Sigmoid colon (tissue), 7 donors: Measurements from ENCODE around the gene C19orf53. TPM values are rescaled to one million over a fixed set of nuclear protein-coding genes. Genes with fewer than 3 reads are reported as not detected.

Source experiments
- DNase-seq: peaks from one replicate; pipeline ENCODE4 v3.0.0-alpha.2; 2019
- H3K27ac ChIP-seq, 4 donors: fragments of 200-600 bp; sonication (generic); one replicate each; pipeline ENCODE4 v1.5.1; 2016 to 2019; ENCODE audit warnings: mild to moderate bottlenecking in 1 of 4
- H3K27me3 ChIP-seq, 3 donors: fragments of 200-600 bp; sonication (generic); one replicate each; pipeline ENCODE4 v1.5.1; 2019; ENCODE audit warnings: mild to moderate bottlenecking in 1 of 3
- H3K36me3 ChIP-seq, 4 donors: fragments of 200-600 bp; sonication (generic); one replicate each; pipeline ENCODE4 v1.5.1; 2016 to 2019
- H3K4me1 ChIP-seq, 4 donors: fragments of 200-600 bp; sonication (generic); one replicate each; pipeline ENCODE4 v1.5.1; 2017 to 2019
- H3K4me3 ChIP-seq, 4 donors: fragments of 200-600 bp; sonication (generic); one replicate each; pipeline ENCODE4 v1.5.1; 2017 to 2019; ENCODE audit warnings: mild to moderate bottlenecking in 2 of 4, moderate library complexity in 1 of 4
- H3K9me3 ChIP-seq, 4 donors: fragments of 200-600 bp in 3 of 4; sonication (generic) in 3 of 4; one replicate each; pipeline versions ENCODE4 v1.5.1 to v1.6.1; 2013 to 2019
- CTCF ChIP-seq, 4 experiments: fragments of 450-650 bp in 3 of 4; fragments of 200-600 bp in 1 of 4; IDR thresholded peaks; one replicate each; pipeline ENCODE4 v1.5.1; 2016 to 2019; ENCODE audit warnings: antibody characterized with exemption in 4 of 4, mild to moderate bottlenecking in 3 of 4, moderate library complexity in 2 of 4
- EP300 ChIP-seq, 4 donors: sonication (generic); formaldehyde crosslinking; IDR thresholded peaks; one replicate each; pipeline ENCODE4 v1.6.1; 2017; ENCODE audit warnings: antibody characterized with exemption in 4 of 4
- POLR2A ChIP-seq, 2 donors: fragments of 450-650 bp; IDR thresholded peaks; one replicate each; pipeline ENCODE4 v1.6.1; 2016; ENCODE audit warnings: antibody characterized with exemption in 2 of 2, mild to moderate bottlenecking in 2 of 2, moderate library complexity in 2 of 2
- POLR2AphosphoS5 ChIP-seq, 4 donors: sonication (generic); formaldehyde crosslinking; IDR thresholded peaks; one replicate each; pipeline ENCODE4 v1.6.1; 2017; ENCODE audit warnings: antibody characterized with exemption in 4 of 4
- WGBS, 2 donors: extraction: QIAGEN DNeasy Blood & Tissue Kit; methylation state at CpG; one replicate each; pipeline ENCODE4 v1.1.7; 2013; 5-methylcytosine and 5-hydroxymethylcytosine counted together
- intact Hi-C: fragments of 100-400 bp; cut with DNase I; formaldehyde crosslinking; loops from one replicate; pipeline ENCODE4 v1.15.1; 2023
- polyA plus RNA-seq, 3 donors: library from polyadenylated mRNA; stranded (reverse); fragments of 200-250 nt; gene quantifications; one replicate each; pipeline ENCODE4 v1.2.3, GENCODE V29; 2013
- total RNA-seq, 4 donors: library from RNA; depleted of rRNA; stranded (reverse); fragments of >200 nt; gene quantifications; one replicate each; pipeline ENCODE4 v1.1.0, GENCODE V29; 2016
- donor health status: healthy with polysubstance abuse.
- donor health status: Bipolar disorder and iron deficiency.
- donor health status: healthy.

Gene C19orf53
- total and polyA plus RNA-seq, 7 donors: 105 to 229 (median 139) TPM

- TF ChIP-seq POLR2AphosphoS5 (IDR thresholded peaks at IDR 0.05): no peak
- no peak for TF ChIP-seq EP300 (IDR thresholded peaks at IDR 0.05)
- no peak for TF ChIP-seq POLR2A (IDR thresholded peaks at IDR 0.05)
- TF ChIP-seq CTCF (IDR thresholded peaks at IDR 0.05): no peak
- no peaks in the 10 kb centered on the region for H3K27me3 ChIP-seq
- H3K9me3 ChIP-seq: no peaks in the 10 kb centered on the region
- intact Hi-C loops: no loop called here
- DNase-seq: no peak
- 97% methylated on average over 2 of the region's 2 CpGs for WGBS, 2 donors
- H3K27ac ChIP-seq: peak overlapping the region in 2 of 4 donors; percentile 56 to 62
- H3K4me1 ChIP-seq: peaks cover 0 to 21% (median 3%) of the 10 kb centered on the region in 4 donors
- no peak overlapping the region for H3K4me3 ChIP-seq
- H3K36me3 ChIP-seq: peaks cover 0 to 3% (median 0%) of the 10 kb centered on the region in 4 donors
Measured at GRCh38 chr19:13821292-13821691, 47.0 kb downstream of the C19orf53 start.

DNA sequence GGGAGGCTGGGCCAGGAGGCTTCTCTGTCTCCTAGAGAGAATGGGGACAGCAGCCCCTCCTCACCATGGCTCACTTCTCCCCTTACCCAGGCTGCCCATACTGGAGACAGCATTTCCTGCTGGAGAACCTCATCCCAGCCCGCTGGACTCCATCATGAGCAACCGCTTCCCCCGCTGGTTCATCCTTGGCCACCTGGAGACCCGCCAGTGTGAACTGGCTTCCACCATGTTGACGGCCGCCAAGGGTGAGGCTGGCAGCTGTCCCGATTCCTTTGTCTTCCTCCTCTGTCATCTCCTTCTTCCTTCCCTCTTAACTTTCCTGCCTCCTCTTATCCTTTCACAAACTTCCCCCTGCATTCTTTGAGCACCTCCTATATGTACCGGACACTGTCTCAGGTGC is 49.0 kb downstream of the C19orf53 start:
- no peak for TF ChIP-seq POLR2AphosphoS5 (IDR thresholded peaks at IDR 0.05)
- intact Hi-C loops: no loop called here
- no peaks in the 10 kb centered on the region for H3K27me3 ChIP-seq
- peaks cover 0 to 12% (median 0%) of the 10 kb centered on the region in 4 donors for H3K36me3 ChIP-seq
- peaks cover 0 to 14% (median 3%) of the 10 kb centered on the region in 4 donors for H3K4me1 ChIP-seq
- WGBS, 2 donors: 86 to 90% methylated on average over 8 of the region's 8 CpGs
- H3K4me3 ChIP-seq: no peak overlapping the region
- H3K9me3 ChIP-seq: no peaks in the 10 kb centered on the region
- DNase-seq: no peak
- H3K27ac ChIP-seq: peak overlapping the region; percentile 12 to 62 (median 58)

DNA sequence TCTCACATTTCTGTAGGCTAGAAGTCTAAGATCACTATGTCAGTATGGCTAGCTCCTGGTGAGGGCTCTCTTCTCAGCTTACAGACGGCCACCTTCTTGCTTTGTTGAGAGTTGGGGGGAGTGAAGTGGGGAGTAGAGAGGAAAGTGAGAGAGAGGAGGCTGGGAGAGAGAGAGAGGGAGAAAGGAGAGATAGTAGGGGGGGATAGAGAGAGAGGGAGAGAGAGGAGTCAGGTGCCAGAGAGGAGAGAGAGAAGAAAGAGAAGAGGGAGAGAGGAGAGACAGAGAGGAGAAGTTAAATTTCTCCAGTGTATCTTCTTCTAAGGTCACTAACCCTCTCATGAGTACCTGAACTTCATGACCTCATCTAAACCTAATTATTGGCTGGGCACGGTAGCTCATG is 49.6 kb downstream of the C19orf53 start:
- Histone ChIP-seq H3K4me1 (peaks cover 0 to 14% (median 3%) of the 10 kb centered on the region in 4 donors), H3K4me3 (no peak overlapping the region), H3K36me3 (peaks cover 0 to 15% (median 0%) of the 10 kb centered on the region in 4 donors), H3K27me3 (no peaks in the 10 kb centered on the region), H3K27ac (no peak overlapping the region), H3K9me3 (no peaks in the 10 kb centered on the region)
- TF ChIP-seq POLR2A (IDR thresholded peaks at IDR 0.05) (no peak), POLR2AphosphoS5 (IDR thresholded peaks at IDR 0.05) (no peak)
- DNase-seq: no peak
- intact Hi-C loops: no loop called here
- WGBS, 2 donors: 93 to 97% methylated on average over 2 of the region's 2 CpGs

GRCh38 chr19:13824703-13825102 is 50.4 kb downstream of the C19orf53 start:
- Histone ChIP-seq H3K9me3 (no peaks in the 10 kb centered on the region), H3K27me3 (no peaks in the 10 kb centered on the region), H3K27ac (no peak overlapping the region), H3K36me3 (peaks cover 0 to 15% (median 0%) of the 10 kb centered on the region in 4 donors), H3K4me3 (no peak overlapping the region), H3K4me1 (peaks cover 0 to 14% (median 3%) of the 10 kb centered on the region in 4 donors)
- no peak for DNase-seq
- no peak for TF ChIP-seq POLR2AphosphoS5 (IDR thresholded peaks at IDR 0.05)
- no peak for TF ChIP-seq POLR2A (IDR thresholded peaks at IDR 0.05)
- TF ChIP-seq EP300 (IDR thresholded peaks at IDR 0.05): no peak
- TF ChIP-seq CTCF (IDR thresholded peaks at IDR 0.05): no peak
- intact Hi-C loops: no loop called here

GRCh38 chr19:13825489-13826441 is 51.5 kb downstream of the C19orf53 start:
- DNase-seq: no peak
- H3K4me1 ChIP-seq: peaks cover 0 to 14% (median 3%) of the 10 kb centered on the region in 4 donors
- H3K9me3 ChIP-seq: no peaks in the 10 kb centered on the region
- TF ChIP-seq POLR2AphosphoS5 (IDR thresholded peaks at IDR 0.05) (no peak), EP300 (IDR thresholded peaks at IDR 0.05) (no peak), POLR2A (IDR thresholded peaks at IDR 0.05) (no peak), CTCF (IDR thresholded peaks at IDR 0.05) (no peak)
- no peaks in the 10 kb centered on the region for H3K27me3 ChIP-seq
- peaks cover 3 to 23% (median 4%) of the 10 kb centered on the region in 4 donors for H3K36me3 ChIP-seq
- no peak overlapping the region for H3K4me3 ChIP-seq
- H3K27ac ChIP-seq: no peak overlapping the region
- intact Hi-C loops: no loop called here
- WGBS, 2 donors: 90 to 94% methylated on average over 30 of the region's 30 CpGs
